22Rv1 (cell line): Measurements from ENCODE around the gene ATP8B4.

Experiments used
- CTCF ChIP-seq: fragments of 450-650 bp; IDR thresholded peaks from 2 replicates; pipeline ENCODE4 v1.5.1; 2017; ENCODE audit warnings: mild to moderate bottlenecking
- ZFX ChIP-seq: fragments of 450-650 bp; IDR thresholded peaks from 2 replicates; pipeline ENCODE4 v1.6.1; 2017; ENCODE audit warnings: antibody characterized with exemption, borderline replicate concordance

- TF ChIP-seq CTCF = no peak
- TF ChIP-seq ZFX = no peak
Measured at GRCh38 chr15:49916998-49917397, 202.0 kb downstream of the ATP8B4 start.
